Liver (tissue), 9 donors: Measurements from ENCODE around the gene COLEC12. TPM values are rescaled to one million over a fixed set of nuclear protein-coding genes. Genes with fewer than 3 reads are reported as not detected.

Experiments
- DNase-seq: peaks from one replicate; pipeline ENCODE4 v3.0.0-alpha.2; 2017; ENCODE audit warnings: low spot score
- H3K27ac ChIP-seq, 2 donors: one replicate each; pipeline ENCODE4 v1.7.0; 2013; ENCODE audit warnings: inconsistent platforms in 2 of 2, low read length in 2 of 2, control low read depth in 1 of 2, low read depth in 1 of 2, mild to moderate bottlenecking in 1 of 2
- H3K27me3 ChIP-seq, 4 donors: one replicate each; pipeline versions ENCODE4 v1.6.1 to v1.7.0; 2013; ENCODE audit warnings: low read length in 3 of 4, inconsistent platforms in 1 of 4, mild to moderate bottlenecking in 1 of 4, moderate library complexity in 1 of 4; ENCODE audit not compliant: control insufficient read depth in 4 of 4, insufficient read depth in 4 of 4
- H3K36me3 ChIP-seq, 4 donors: one replicate each; pipeline versions ENCODE4 v1.6.1 to v1.7.0; 2013; ENCODE audit warnings: low read length in 3 of 4, mild to moderate bottlenecking in 3 of 4, low read depth in 1 of 4, moderate library complexity in 1 of 4; ENCODE audit not compliant: control insufficient read depth in 4 of 4, insufficient read depth in 3 of 4
- H3K4me1 ChIP-seq, 4 donors: one replicate each; pipeline versions ENCODE4 v1.6.1 to v1.7.0; 2013; ENCODE audit warnings: low read length in 3 of 4, mild to moderate bottlenecking in 3 of 4, moderate library complexity in 1 of 4; ENCODE audit not compliant: control insufficient read depth in 4 of 4, insufficient read depth in 4 of 4
- H3K4me3 ChIP-seq, 3 donors: one replicate each; pipeline versions ENCODE4 v1.6.1 to v1.7.0; 2013; ENCODE audit warnings: low read length in 3 of 3, control low read depth in 1 of 3, low read depth in 1 of 3, mild to moderate bottlenecking in 1 of 3
- H3K9ac ChIP-seq, 2 donors: one replicate each; pipeline ENCODE4 v1.7.0; 2013; ENCODE audit warnings: low read length in 2 of 2, mild to moderate bottlenecking in 2 of 2, moderate library complexity in 2 of 2, control low read depth in 1 of 2, low read depth in 1 of 2
- H3K9me3 ChIP-seq, 4 donors: one replicate each; pipeline versions ENCODE4 v1.6.1 to v1.7.0; 2013; ENCODE audit warnings: low read length in 3 of 4; ENCODE audit not compliant: control insufficient read depth in 4 of 4
- ATF3 ChIP-seq: IDR thresholded peaks from 2 replicates; pipeline ENCODE4 v1.6.1; 2016; ENCODE audit warnings: antibody characterized with exemption
- CTCF ChIP-seq: fragments of 150-350 bp; IDR thresholded peaks from 2 replicates; pipeline ENCODE4 v1.5.1; 2017; ENCODE audit warnings: improper control_type of control experiment, low read depth, low read length; ENCODE audit not compliant: missing input control
- EGR1 ChIP-seq, 2 donors: IDR thresholded peaks; 2 replicates each; pipeline ENCODE4 v1.6.1; 2016 to 2018; ENCODE audit warnings: antibody characterized with exemption in 2 of 2, low read depth in 2 of 2
- FOXA1 ChIP-seq: IDR thresholded peaks from 2 replicates; pipeline ENCODE4 v1.6.1; 2016; ENCODE audit warnings: antibody characterized with exemption
- FOXA2 ChIP-seq: IDR thresholded peaks from 2 replicates; pipeline ENCODE4 v1.6.1; 2016; ENCODE audit warnings: antibody characterized with exemption
- GABPA ChIP-seq, 2 donors: IDR thresholded peaks in 1 of 2; conservative IDR thresholded peaks in 1 of 2; 2 replicates each; pipeline ENCODE4 v1.6.1; 2016; ENCODE audit warnings: antibody characterized with exemption in 2 of 2, mild to moderate bottlenecking in 1 of 2, moderate library complexity in 1 of 2
- HNF4A ChIP-seq, 2 donors: conservative IDR thresholded peaks; 2 replicates each; pipeline ENCODE4 v1.6.1; 2016; ENCODE audit warnings: antibody characterized with exemption in 2 of 2, mild to moderate bottlenecking in 2 of 2
- HNF4G ChIP-seq: IDR thresholded peaks from 2 replicates; pipeline ENCODE4 v1.6.1; 2016; ENCODE audit warnings: antibody characterized with exemption
- NR2F2 ChIP-seq: IDR thresholded peaks from 2 replicates; pipeline ENCODE4 v1.6.1; 2016; ENCODE audit warnings: antibody characterized with exemption
- RXRA ChIP-seq, 2 donors: IDR thresholded peaks; 2 replicates each; pipeline ENCODE4 v1.6.1; 2017 to 2018; ENCODE audit warnings: antibody characterized with exemption in 2 of 2, mild to moderate bottlenecking in 1 of 2
- SP1 ChIP-seq: IDR thresholded peaks from 2 replicates; pipeline ENCODE4 v1.6.1; 2018; ENCODE audit warnings: antibody characterized with exemption, mild to moderate bottlenecking
- TAF1 ChIP-seq: conservative IDR thresholded peaks from 2 replicates; pipeline ENCODE4 v1.6.1; 2016; ENCODE audit warnings: antibody characterized with exemption, mild to moderate bottlenecking
- WGBS: extraction: QIAGEN DNeasy Blood & Tissue Kit; methylation state at CpG from one replicate; pipeline ENCODE4 v1.1.7; 2013; 5-methylcytosine and 5-hydroxymethylcytosine counted together
- polyA plus RNA-seq, 2 donors: library from polyadenylated mRNA; stranded (reverse) in 1 of 2; unstranded in 1 of 2; fragments of 200-250 nt in 1 of 2; fragments of >200 nt in 1 of 2; fragmentation: Nextera tagmentation in 1 of 2; extraction: Ambion mirVana in 1 of 2; gene quantifications; one replicate each; pipeline versions ENCODE4 v1.2.1 to v1.2.3, GENCODE V29; 2013 to 2015
- total RNA-seq, 2 donors: library from RNA; depleted of rRNA; stranded (reverse); fragments of >200 nt; gene quantifications; one replicate each; pipeline ENCODE4 v1.2.3, GENCODE V29; 2014
- TF ChIP-seq, protein P1 (sequence below): IDR thresholded peaks from 2 replicates; pipeline ENCODE4 v1.6.1; 2016; ENCODE audit warnings: antibody characterized with exemption
- TF ChIP-seq, protein P2 (sequence below): IDR thresholded peaks from 2 replicates; pipeline ENCODE4 v1.6.1; 2016; ENCODE audit warnings: antibody characterized with exemption
- donor health status: healthy.
- donor health status: healthy.
- donor health status: healthy.
- donor health status: healthy.
- donor health status: healthy.

The COLEC12 gene
- total and polyA plus RNA-seq, 4 donors, result 0.03 to 1.6 (median 0.28) TPM

DNA sequence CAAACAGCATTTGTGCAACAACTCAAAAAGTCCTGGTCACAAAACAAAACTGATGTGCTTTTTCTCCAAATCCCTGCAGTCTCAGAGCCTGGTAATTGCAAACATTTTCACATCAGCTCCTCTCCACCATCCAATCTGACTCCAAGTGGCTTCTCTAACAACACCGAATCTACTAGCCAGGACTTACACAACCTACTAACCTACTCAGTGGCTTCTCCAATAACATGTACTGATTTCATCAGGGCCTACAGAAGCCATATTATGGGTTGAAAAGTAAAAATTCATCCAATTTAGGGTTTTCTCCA lies 104.3 kb downstream of the COLEC12 start:
- H3K9ac ChIP-seq, result no peak overlapping the region
- TF ChIP-seq EGR1 (IDR thresholded peaks at IDR 0.05; ENCODE audit: low read depth in 2 of 2) (no peak), HNF4A (conservative IDR thresholded peaks at IDR 0.05) (no peak), CTCF (no peak), NR2F2 (no peak), ATF3 (no peak), GABPA (IDR thresholded peaks at IDR 0.05 in 1 of 2, conservative IDR thresholded peaks at IDR 0.05 in 1 of 2) (no peak), FOXA2 (no peak), TAF1 (no peak), SP1 (no peak), RXRA (IDR thresholded peaks at IDR 0.05) (no peak)
- TF ChIP-seq, protein P1, sequence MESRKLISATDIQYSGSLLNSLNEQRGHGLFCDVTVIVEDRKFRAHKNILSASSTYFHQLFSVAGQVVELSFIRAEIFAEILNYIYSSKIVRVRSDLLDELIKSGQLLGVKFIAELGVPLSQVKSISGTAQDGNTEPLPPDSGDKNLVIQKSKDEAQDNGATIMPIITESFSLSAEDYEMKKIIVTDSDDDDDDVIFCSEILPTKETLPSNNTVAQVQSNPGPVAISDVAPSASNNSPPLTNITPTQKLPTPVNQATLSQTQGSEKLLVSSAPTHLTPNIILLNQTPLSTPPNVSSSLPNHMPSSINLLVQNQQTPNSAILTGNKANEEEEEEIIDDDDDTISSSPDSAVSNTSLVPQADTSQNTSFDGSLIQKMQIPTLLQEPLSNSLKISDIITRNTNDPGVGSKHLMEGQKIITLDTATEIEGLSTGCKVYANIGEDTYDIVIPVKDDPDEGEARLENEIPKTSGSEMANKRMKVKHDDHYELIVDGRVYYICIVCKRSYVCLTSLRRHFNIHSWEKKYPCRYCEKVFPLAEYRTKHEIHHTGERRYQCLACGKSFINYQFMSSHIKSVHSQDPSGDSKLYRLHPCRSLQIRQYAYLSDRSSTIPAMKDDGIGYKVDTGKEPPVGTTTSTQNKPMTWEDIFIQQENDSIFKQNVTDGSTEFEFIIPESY, result no peak
- TF ChIP-seq, protein P2, sequence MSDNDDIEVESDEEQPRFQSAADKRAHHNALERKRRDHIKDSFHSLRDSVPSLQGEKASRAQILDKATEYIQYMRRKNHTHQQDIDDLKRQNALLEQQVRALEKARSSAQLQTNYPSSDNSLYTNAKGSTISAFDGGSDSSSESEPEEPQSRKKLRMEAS, result no peak
- no peaks in the 10 kb centered on the region for H3K36me3 ChIP-seq
- no peak overlapping the region for H3K27ac ChIP-seq
- DNase-seq, result no peak
- H3K27me3 ChIP-seq, result peaks cover 0 to 4% (median 0%) of the 10 kb centered on the region in 4 donors
- no peaks in the 10 kb centered on the region for H3K4me1 ChIP-seq
- WGBS, result 86% methylated on average over 1 of the region's 1 CpG
- no peak overlapping the region for H3K4me3 ChIP-seq
- H3K9me3 ChIP-seq, result no peaks in the 10 kb centered on the region

DNA sequence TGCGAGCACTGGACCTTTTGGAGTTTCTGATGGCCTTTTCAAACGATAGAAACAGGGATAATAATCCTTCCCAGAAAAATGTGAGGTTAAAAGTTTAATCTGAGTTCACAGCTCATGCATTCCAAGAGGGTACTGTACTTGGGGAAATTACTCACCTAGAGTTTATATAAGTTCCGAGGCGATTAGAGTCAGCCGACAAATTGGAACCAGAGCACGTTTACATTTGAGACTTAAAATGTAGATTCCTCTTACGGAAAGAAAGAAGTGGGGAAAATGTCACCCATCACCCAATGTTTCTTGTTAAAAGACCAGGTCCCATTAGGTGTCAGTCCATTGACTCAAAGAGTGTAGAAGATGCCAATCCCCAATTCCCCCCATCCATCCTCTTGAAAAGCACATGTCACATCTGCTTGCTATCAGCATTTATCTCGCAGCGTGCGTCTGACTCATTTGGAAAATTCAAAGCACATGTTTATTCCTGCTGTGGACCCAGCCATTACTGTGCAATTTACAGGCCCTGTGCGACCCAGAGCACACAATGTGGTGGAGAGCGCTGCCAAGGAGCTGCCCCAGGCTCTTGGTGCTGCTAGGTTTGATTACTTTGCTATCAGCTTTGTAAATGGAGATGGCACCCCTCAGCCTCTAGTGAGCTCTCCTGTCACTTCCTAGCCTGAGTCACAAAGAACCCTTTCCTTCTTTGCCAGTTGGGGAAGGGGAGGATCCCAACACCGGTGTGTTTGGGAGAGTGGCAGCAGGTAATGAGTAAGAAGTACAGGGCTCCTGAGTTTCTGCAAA lies 104.8 kb downstream of the COLEC12 start:
- Histone ChIP-seq H3K27me3 (peaks cover 0 to 4% (median 0%) of the 10 kb centered on the region in 4 donors), H3K27ac (no peak overlapping the region), H3K9me3 (no peaks in the 10 kb centered on the region), H3K4me1 (no peaks in the 10 kb centered on the region), H3K36me3 (no peaks in the 10 kb centered on the region), H3K4me3 (no peak overlapping the region), H3K9ac (no peak overlapping the region)
- WGBS, result 81% methylated on average over 13 of the region's 13 CpGs
- TF ChIP-seq FOXA1 (no peak), HNF4G (no peak), CTCF (no peak)
- no peak for DNase-seq
